ENCODE results near the gene GSE1.

- TF ChIP-seq POLR2AphosphoS5 (IDR thresholded peaks at IDR 0.05; ENCODE audit: control insufficient read depth, insufficient read depth, low read depth, low read length) (no peak), ZNF740 (CRISPR knock-in tag; IDR thresholded peaks at IDR 0.05) (no peak), ZNF740 (tag; IDR thresholded peaks at IDR 0.05) (no peak), ZNF282 (CRISPR knock-in tag; IDR thresholded peaks at IDR 0.05) (no peak), EP300 (IDR thresholded peaks at IDR 0.05; ENCODE audit: low read length) (no peak), SFPQ (IDR thresholded peaks at IDR 0.05; ENCODE audit: low read depth, low read length) (no peak), ZBTB8A (IDR thresholded peaks at IDR 0.05; ENCODE audit: partially characterized antibody) (no peak), ZNF224 (CRISPR knock-in tag; IDR thresholded peaks at IDR 0.05) (no peak), HMBOX1 (IDR thresholded peaks at IDR 0.05) (no peak), MXI1 (IDR thresholded peaks at IDR 0.05; ENCODE audit: low read depth, low read length) (no peak)
These were observed 32.4 kb upstream of the GSE1 start for GRCh38 chr16:85580684-85581083.
